Erythroblast (primary cell): ENCODE data around the gene TRIP13.

ENCODE experiments used
- GATA1 ChIP-seq: IDR thresholded peaks from 2 replicates; pipeline ENCODE4 v1.6.1; 2011; ENCODE audit warnings: low read depth, mild to moderate bottlenecking, control low read depth, low read length, moderate library complexity
- POLR2A ChIP-seq: IDR thresholded peaks from 2 replicates; pipeline ENCODE4 v1.6.1; 2011; ENCODE audit warnings: mild to moderate bottlenecking, low read length

GRCh38 chr5:961711-962240 lies 69.1 kb downstream of the TRIP13 start:
- TF ChIP-seq POLR2A (no peak), GATA1 (no peak)
